ENCODE results near the gene VKORC1L1.

GRCh38 chr7:65927489-65928448, 54.9 kb downstream of the VKORC1L1 start:
- TF ChIP-seq CTCF (IDR thresholded peaks at IDR 0.05; ENCODE audit: extremely low read depth in 1 of 2, insufficient read depth in 1 of 2, low read depth in 1 of 2, low read length in 2 of 2) (no peak), POLR2A (IDR thresholded peaks at IDR 0.05; ENCODE audit: low read depth, low read length) (no peak), FOS (IDR thresholded peaks at IDR 0.05; ENCODE audit: borderline replicate concordance, insufficient read depth, low read length) (no peak), EZH2 (IDR thresholded peaks at IDR 0.05; ENCODE audit: borderline replicate concordance, low read depth, low read length, severe bottlenecking) (no peak), GATA2 (IDR thresholded peaks at IDR 0.05; ENCODE audit: insufficient read depth, insufficient read length, low read depth, low read length) (no peak)

Data from endothelial cell of umbilical vein (primary cell).